Measurements from ENCODE around the gene BIN1. TPM values are rescaled to one million over a fixed set of nuclear protein-coding genes. Genes with fewer than 3 reads are reported as not detected.

The BIN1 gene
- total RNA-seq, 3 donors from 2014 or later: 30.3 to 34.6 (median 32.7) TPM

DNA sequence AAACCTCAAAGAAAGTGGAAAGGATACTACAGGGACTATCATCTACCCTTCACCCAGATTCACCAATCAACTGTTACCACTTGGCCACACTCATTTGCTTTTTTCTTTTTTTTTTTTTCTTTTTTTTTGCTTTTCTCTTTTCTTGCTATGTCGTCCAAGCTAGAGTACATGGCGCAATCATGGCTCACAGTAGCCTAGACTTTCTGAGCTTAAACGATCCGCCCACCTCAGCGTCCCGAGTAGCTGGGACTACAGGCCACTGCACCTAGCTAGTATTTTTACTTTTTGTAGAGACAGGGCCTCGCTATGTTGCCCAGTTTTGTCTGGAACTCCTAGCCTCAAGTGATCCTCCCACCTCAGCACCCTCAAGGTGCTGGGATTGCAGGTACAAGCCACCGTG, 24.0 kb downstream of the BIN1 start:
- DNase-seq: no peak
- no peak for ATAC-seq
- Mint-ChIP-seq H3K36me3 (ENCODE audit: insufficient read depth) (no peaks in the 10 kb centered on the region), H3K9me3 (no peaks in the 10 kb centered on the region), H3K27me3 (ENCODE audit: low read depth) (no peaks in the 10 kb centered on the region), H3K4me3 (peak overlapping the region; percentile 84), H3K4me1 (ENCODE audit: low read depth) (peaks cover 77% of the 10 kb centered on the region)

DNA sequence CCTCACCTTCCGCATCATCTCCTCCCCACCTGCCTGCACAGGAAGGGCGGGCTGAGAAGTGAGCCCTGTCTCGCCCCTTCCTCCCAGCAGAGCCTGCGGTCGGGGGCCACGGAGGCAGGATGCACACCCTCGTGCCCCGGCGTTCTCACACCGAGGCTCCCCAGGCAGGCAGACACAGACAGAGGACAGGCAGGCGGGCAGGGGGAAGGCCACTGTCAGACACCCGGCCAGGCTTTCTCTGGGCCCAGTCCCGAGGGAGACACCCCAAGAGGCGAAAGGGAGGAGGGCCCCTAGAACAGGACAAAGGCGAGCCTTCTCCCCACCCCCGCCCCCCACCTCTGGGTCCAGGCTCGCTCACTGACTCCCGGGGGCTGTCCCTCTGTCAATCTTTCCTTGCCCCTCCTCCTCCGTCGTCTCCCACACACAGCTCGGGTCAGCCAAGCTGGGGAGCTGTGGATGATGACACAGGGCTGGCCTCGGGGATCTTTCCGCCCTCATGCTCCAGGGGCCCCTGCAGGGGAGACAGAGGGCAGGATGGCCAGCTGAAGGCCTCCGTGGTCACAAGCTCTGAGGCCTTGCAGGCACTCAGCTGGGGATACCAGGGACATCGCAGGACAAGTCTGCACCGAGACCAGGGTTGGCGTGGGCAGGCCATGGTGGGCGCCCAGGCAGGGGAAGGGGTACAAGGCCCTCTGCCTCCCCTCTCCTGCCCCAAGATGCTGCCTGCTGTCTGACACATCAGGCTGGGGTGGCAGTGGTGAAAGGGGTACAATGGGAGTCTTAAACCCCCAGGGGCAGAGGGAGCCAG, 24.9 kb downstream of the BIN1 start:
- no peaks in the 10 kb centered on the region for H3K36me3 Mint-ChIP-seq (ENCODE audit: insufficient read depth)
- H3K4me1 Mint-ChIP-seq (ENCODE audit: low read depth): peaks cover 86% of the 10 kb centered on the region
- ATAC-seq: peak; percentile 51 to 61
- no peaks in the 10 kb centered on the region for H3K27me3 Mint-ChIP-seq (ENCODE audit: low read depth)
- H3K4me3 Mint-ChIP-seq: peak overlapping the region; percentile 84
- DNase-seq: peak; percentile 61
- H3K9me3 Mint-ChIP-seq: no peaks in the 10 kb centered on the region

DNA sequence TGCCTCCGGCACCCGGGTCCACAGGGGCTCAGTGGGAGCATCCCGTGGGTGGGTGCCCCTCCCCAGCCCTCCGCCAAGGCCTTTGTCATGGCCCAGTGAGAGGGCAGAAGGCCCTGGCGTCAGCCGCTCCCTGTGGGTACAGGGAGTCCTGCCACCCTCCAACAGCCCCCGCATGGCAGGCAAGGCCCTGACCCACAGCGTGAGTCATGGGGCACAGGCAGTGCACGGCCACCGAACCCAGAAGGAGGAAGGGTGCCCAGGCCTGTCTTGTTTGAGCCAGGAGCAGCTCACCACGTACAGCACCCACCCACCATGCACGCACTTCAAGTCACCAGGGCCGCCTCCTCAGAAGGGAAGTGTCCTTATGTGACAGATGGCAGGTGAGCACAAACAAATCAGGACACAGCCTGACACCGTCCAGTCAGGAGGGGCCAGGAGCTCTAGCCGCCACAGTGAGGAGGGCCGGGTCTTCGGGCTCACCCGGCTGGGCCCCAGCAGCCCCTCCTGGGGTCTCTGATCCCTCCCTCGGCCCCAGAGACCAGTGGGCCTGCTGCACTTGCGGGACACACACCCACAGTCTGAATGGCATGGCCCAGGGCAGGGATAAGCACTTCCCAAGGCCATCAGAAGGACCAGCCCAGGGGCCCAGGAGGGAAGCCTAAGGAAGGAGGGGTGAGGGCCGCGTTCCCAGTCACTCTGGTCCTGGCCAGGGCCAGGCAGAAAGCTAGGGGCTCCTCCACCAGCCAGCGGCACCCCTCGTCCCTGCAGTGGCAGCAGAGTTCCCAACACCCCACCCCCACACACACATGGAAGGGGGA, 25.8 kb downstream of the BIN1 start:
- Mint-ChIP-seq H3K4me3 (peak overlapping the region; percentile 84), H3K27me3 (ENCODE audit: low read depth) (no peaks in the 10 kb centered on the region), H3K9me3 (no peaks in the 10 kb centered on the region), H3K36me3 (ENCODE audit: insufficient read depth) (peaks cover 2% of the 10 kb centered on the region), H3K4me1 (ENCODE audit: low read depth) (peaks cover 89% of the 10 kb centered on the region)
- peak; percentile 45 for DNase-seq
- peak; percentile 44 to 50 for ATAC-seq

DNA sequence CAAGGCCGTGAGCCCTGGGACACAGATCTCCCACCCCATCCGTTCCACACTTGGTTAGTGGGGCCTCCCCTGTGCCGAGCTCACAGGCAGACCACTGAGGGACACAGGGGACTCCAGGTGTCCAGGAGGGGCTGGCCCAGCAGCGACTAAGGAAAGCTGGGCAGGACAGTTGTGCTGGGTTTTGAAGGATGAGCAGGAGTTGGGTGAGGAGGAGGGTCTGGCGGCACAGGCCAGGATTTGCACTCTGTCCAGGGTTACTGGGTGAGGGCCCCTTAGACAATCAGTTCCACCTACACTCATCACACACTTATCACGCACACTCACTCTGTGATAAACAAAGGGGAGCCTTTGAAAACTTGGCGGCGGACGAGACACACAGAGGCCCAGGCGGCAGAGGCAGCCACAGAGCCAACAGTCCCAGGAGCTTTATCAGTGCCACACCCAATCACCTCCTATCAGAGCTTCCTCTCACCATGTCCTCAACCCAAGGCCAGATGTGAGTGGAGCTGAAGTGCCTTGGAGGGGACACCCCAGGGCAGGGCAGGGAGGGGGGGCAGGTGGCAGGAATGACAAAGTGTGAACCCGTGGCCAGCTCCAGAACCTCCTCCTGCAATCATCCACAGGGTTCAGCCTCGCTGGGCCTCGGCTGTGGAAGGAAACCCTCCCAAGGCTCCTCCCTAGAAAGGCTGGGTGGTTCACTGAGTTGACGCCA, 26.6 kb downstream of the BIN1 start:
- DNase-seq: no peak
- Mint-ChIP-seq H3K9me3 (no peaks in the 10 kb centered on the region), H3K4me1 (ENCODE audit: low read depth) (peaks cover 86% of the 10 kb centered on the region), H3K36me3 (ENCODE audit: insufficient read depth) (peaks cover 2% of the 10 kb centered on the region), H3K4me3 (peak overlapping the region; percentile 84), H3K27me3 (ENCODE audit: low read depth) (no peaks in the 10 kb centered on the region)
- ATAC-seq: peak; percentile 39 to 41

DNA sequence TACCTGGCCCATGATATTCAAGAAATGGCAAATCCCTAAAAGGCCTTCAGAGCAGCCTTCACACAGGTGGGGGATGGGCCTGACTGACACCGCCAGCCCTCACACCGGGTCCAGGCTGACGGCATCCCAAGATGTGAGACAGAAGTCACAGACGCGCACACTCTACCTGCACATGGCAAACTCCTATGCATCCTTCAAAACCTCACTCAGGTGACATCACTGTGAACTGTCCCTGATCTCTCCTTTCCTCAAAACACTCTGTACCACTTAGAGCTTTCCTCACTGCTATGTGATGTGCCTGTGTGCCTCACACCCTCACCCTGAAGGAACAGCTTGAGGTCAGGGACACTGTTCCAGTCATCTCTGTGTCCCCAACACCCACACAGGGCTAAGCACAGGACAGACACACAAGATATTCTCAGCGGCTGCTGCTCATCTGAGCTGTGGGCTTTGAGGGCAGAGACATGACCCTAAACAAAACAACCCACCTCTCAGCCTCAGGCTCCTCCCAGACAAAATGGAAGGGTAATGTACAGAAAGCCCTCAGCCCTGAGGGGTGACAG, 27.5 kb downstream of the BIN1 start:
- H3K27me3 Mint-ChIP-seq (ENCODE audit: low read depth): no peaks in the 10 kb centered on the region
- peak overlapping the region; percentile 84 for H3K4me3 Mint-ChIP-seq
- no peaks in the 10 kb centered on the region for H3K9me3 Mint-ChIP-seq
- DNase-seq (no peak), ATAC-seq (no peak)
- peaks cover 2% of the 10 kb centered on the region for H3K36me3 Mint-ChIP-seq (ENCODE audit: insufficient read depth)
- peaks cover 77% of the 10 kb centered on the region for H3K4me1 Mint-ChIP-seq (ENCODE audit: low read depth)

DNA sequence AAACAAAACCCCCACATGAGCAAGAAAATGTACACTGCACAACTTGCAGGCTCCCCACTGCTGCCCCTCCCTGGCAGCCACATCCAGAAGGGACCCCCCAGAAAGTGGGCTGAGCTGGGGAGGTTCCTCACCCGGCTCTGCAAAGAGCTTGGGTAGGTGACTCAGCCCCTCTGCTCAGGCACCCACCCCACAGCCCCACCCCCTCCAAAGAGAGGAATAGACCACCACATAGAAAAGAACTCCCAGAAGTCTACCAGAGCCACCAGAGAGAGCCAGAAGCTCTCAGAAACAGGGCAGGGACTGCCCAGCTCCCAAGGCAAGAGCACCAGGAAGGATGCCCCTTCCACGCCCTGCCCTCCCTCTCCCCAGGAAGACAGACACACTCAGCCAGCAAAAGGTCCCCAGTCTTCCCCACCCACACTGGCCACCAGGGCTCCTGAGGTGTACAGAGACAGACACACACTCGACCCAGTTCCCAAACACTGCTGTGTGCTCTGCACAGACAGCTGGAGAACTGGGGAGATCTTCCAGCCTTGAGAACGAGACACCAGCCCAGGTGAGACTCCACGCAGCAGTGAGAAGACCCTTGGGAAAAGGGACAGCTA, 28.2 kb downstream of the BIN1 start:
- H3K4me3 Mint-ChIP-seq: peak overlapping the region; percentile 84
- no peaks in the 10 kb centered on the region for H3K27me3 Mint-ChIP-seq (ENCODE audit: low read depth)
- peaks cover 74% of the 10 kb centered on the region for H3K4me1 Mint-ChIP-seq (ENCODE audit: low read depth)
- H3K9me3 Mint-ChIP-seq: no peaks in the 10 kb centered on the region
- ATAC-seq (no peak), DNase-seq (no peak)
- H3K36me3 Mint-ChIP-seq (ENCODE audit: insufficient read depth): peaks cover 2% of the 10 kb centered on the region

DNA sequence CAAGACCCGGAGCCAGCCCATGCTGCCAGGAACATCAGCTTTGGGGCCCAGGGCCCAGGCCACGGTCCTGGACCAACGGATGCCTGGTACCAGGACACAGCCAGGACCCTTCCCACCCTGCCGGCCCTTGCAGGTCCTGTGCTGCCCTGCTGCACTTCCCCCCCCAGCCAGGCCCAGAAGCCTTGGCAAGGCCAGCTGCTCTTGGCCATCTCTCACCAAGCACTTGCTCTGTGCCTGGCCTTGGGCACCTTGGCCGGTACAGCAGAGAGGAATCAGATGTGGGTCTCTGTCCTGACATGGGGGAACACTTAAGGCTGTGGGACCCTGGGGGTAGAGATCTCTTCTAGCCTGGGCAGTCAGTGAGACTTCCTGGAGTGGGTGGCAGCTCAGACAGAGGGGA, 28.9 kb downstream of the BIN1 start:
- Mint-ChIP-seq H3K27me3 (ENCODE audit: low read depth) (no peaks in the 10 kb centered on the region), H3K4me3 (peak overlapping the region; percentile 49), H3K36me3 (ENCODE audit: insufficient read depth) (peaks cover 2% of the 10 kb centered on the region), H3K4me1 (ENCODE audit: low read depth) (peaks cover 66% of the 10 kb centered on the region), H3K9me3 (no peaks in the 10 kb centered on the region)
- ATAC-seq: no peak
- DNase-seq: no peak

DNA sequence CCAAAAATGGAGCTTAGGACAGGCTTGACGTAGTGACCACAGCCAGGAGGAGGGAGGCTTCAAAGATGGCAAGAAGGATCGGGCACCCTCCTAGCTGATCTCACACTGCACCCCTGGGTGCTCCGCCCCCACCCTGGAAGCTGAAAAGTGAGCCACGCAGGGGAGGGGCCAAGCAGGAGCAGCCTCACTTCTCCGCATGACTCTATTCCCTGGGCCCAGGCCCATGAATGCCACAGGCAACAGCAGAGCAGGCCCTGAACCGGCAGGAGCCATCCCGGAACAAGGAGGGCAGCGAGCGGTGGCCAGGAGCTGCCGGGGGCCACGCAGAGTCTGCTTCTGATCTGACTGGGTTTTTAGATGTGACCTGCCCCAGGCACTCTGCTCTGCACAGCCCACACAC, 30.0 kb downstream of the BIN1 start:
- no peak overlapping the region for H3K4me3 Mint-ChIP-seq
- ATAC-seq: no peak
- H3K27me3 Mint-ChIP-seq (ENCODE audit: low read depth): no peaks in the 10 kb centered on the region
- no peaks in the 10 kb centered on the region for H3K9me3 Mint-ChIP-seq
- peaks cover 7% of the 10 kb centered on the region for H3K36me3 Mint-ChIP-seq (ENCODE audit: insufficient read depth)
- DNase-seq: no peak
- peaks cover 60% of the 10 kb centered on the region for H3K4me1 Mint-ChIP-seq (ENCODE audit: low read depth)

DNA sequence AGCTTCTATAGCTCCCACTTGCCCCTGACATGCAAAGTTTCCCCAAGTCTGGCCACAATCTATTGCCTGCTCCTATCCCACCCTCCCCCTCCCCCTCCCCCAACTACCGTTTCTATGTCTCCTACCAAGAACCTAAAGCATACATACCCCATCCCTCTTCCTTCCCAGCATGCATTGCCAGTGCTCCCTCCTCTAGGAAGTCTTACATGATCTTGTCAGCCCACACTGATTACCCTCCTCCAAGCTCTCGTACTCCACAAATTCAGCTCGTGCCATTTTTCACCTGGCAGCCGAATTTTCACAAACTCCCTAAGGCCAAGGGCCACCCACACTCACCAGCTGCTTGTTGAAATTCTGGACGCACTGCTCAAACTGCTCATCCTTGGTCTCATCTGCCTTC, 30.7 kb downstream of the BIN1 start:
- DNase-seq (no peak), ATAC-seq (no peak)
- Mint-ChIP-seq H3K36me3 (ENCODE audit: insufficient read depth) (peaks cover 7% of the 10 kb centered on the region), H3K4me1 (ENCODE audit: low read depth) (peaks cover 57% of the 10 kb centered on the region), H3K27me3 (ENCODE audit: low read depth) (no peaks in the 10 kb centered on the region), H3K4me3 (no peak overlapping the region), H3K9me3 (no peaks in the 10 kb centered on the region)

DNA sequence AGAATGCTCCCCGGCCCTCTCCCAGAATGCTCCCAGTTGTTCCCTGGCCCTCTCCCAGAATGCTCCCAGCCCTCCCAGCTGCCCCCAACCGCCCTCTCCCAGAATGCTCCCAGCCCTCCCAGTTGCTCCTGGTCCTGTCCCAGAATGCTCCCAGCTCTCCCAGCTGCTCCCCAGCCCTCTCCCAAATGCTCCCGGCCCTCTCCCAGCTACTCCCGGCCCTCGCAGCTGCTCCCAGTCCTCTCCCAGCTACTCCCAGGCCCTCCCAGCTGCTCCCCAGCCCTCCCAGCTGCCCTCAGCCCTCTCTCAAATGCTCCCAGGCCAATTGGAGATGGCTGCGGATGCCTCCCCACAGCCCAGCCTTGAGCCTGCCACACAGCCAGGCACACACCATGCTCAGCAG, 31.1 kb downstream of the BIN1 start:
- Mint-ChIP-seq H3K27me3 (ENCODE audit: low read depth) (no peaks in the 10 kb centered on the region), H3K4me1 (ENCODE audit: low read depth) (peaks cover 58% of the 10 kb centered on the region), H3K36me3 (ENCODE audit: insufficient read depth) (peaks cover 7% of the 10 kb centered on the region), H3K9me3 (no peaks in the 10 kb centered on the region), H3K4me3 (no peak overlapping the region)
- ATAC-seq (no peak), DNase-seq (no peak)

DNA sequence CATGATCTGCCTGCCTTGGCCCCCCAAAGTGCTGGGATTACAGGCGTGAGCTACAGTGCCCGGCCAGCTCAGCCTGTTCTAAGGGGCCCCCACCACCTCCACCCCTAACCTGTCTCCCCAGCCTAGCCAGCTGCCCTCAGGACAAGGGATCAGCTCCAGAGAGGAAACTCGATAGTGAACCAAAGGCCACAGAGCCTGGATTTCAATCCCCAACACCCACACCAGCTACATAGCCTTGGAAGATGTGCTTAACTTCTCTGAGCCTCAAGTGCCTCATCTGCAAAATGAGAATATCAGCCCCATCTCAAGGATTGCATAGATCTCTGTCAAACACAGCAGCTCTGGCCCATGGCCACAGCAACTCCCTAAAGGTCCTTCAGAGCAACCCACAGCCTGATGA, 32.0 kb downstream of the BIN1 start:
- Mint-ChIP-seq H3K9me3 (no peaks in the 10 kb centered on the region), H3K4me3 (no peak overlapping the region), H3K36me3 (ENCODE audit: insufficient read depth) (peaks cover 7% of the 10 kb centered on the region), H3K27me3 (ENCODE audit: low read depth) (no peaks in the 10 kb centered on the region), H3K4me1 (ENCODE audit: low read depth) (peaks cover 56% of the 10 kb centered on the region)
- DNase-seq (no peak), ATAC-seq (no peak)

DNA sequence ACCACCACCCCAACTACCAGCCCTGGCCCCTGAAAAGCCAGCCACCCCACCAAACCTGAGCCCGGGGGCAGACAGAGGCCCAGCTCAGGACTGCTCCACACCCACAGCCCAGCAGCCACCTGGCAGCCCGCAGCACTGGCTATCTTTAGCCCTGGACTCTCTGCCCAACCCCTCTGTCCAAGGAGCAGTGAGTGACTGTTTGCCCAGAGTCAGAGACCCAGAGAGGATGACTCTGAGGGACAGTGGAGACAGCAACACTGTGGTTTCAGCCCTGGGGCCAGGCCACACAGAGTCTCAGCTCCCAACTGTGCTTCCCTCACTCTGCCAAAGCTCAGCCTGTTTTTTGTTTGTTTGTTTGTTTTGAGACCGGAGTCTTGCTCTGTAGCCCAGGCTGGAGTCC, 32.6 kb downstream of the BIN1 start:
- peaks cover 50% of the 10 kb centered on the region for H3K4me1 Mint-ChIP-seq (ENCODE audit: low read depth)
- peaks cover 10% of the 10 kb centered on the region for H3K36me3 Mint-ChIP-seq (ENCODE audit: insufficient read depth)
- H3K27me3 Mint-ChIP-seq (ENCODE audit: low read depth): no peaks in the 10 kb centered on the region
- no peaks in the 10 kb centered on the region for H3K9me3 Mint-ChIP-seq
- no peak for DNase-seq
- H3K4me3 Mint-ChIP-seq: no peak overlapping the region
- no peak for ATAC-seq

DNA sequence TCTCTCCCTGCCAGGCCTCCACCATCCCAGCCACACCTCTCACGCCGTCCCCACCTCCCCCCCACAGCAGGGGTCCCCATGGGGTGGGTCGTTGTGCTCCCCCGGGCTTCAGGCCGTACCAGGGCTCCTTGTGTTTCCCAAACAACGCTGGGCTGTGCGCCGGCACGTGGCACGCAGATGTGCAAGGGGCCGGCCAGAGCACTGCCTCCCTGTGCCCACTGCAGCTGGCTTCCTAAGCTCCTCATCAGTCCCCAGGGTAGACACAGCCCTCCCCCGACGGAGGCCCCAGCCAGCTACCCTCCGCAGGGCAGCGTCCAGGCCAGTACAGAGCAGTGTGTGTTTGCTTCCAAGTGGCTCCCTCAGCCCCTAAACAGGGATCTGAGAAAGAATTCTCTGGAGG, 34.0 kb downstream of the BIN1 start:
- Mint-ChIP-seq H3K4me3 (no peak overlapping the region), H3K36me3 (ENCODE audit: insufficient read depth) (peaks cover 15% of the 10 kb centered on the region), H3K27me3 (ENCODE audit: low read depth) (no peaks in the 10 kb centered on the region), H3K4me1 (ENCODE audit: low read depth) (peaks cover 38% of the 10 kb centered on the region), H3K9me3 (no peaks in the 10 kb centered on the region)
- ATAC-seq (no peak), DNase-seq (no peak)

DNA sequence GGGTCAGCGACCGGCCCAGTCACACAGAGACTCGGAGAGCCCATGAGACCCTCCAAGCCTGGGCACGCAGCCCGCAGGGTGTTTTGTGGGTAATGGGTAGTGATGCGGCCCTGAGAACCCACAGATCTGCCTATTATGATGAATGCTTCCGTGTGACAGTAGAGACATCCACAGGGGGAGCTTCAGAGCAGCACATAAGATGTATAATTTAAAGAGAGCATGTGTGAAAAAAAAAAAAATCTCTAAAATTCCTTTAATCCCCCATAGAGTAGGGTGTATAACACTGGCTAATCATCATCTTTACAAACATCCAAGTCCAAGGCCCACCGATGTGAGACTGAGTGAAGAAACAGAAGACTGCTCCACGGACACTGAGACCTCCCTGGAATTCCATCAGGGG, 34.6 kb downstream of the BIN1 start:
- DNase-seq (no peak), ATAC-seq (no peak)
- Mint-ChIP-seq H3K27me3 (ENCODE audit: low read depth) (no peaks in the 10 kb centered on the region), H3K9me3 (no peaks in the 10 kb centered on the region), H3K36me3 (ENCODE audit: insufficient read depth) (peaks cover 17% of the 10 kb centered on the region), H3K4me3 (no peak overlapping the region), H3K4me1 (ENCODE audit: low read depth) (peaks cover 35% of the 10 kb centered on the region)

Measured in activated T-cell treated with anti-CD3 and anti-CD28 coated beads, Interleukin-2, amount 50 U/mL, for 4 hours (primary cell).